K562 (cell line): ENCODE data around the gene CTNNBL1. TPM values are rescaled to one million over a fixed set of nuclear protein-coding genes. Genes with fewer than 3 reads are reported as not detected.

Experiments used
- CTCF ChIP-seq, 3 experiments: IDR thresholded peaks in 2 of 3; conservative IDR thresholded peaks in 1 of 3; 2 replicates each; pipeline ENCODE4 v1.5.1; 2011 to 2012; ENCODE audit warnings: low read length in 3 of 3, mild to moderate bottlenecking in 3 of 3, control low read depth in 2 of 3, improper control_type of control experiment in 1 of 3, inconsistent platforms in 1 of 3, low read depth in 1 of 3, mixed read lengths in 1 of 3, moderate library complexity in 1 of 3; ENCODE audit not compliant: insufficient read depth in 2 of 3
- DPF2 ChIP-seq: fragments of 450-650 bp; IDR thresholded peaks from 2 replicates; pipeline ENCODE4 v1.6.1; 2016
- GATAD2B ChIP-seq: fragments of 450-650 bp; IDR thresholded peaks from 2 replicates; pipeline ENCODE4 v1.6.1; 2017; ENCODE audit warnings: mild to moderate bottlenecking, borderline replicate concordance
- GTF2E2 ChIP-seq: fragments of 200-800 bp; sonication (Bioruptor generic); IDR thresholded peaks from 2 replicates; pipeline ENCODE4 v1.6.1; 2016; ENCODE audit warnings: missing genetic modification characterization, missing compliant biosample characterization
- MAFG ChIP-seq: fragments of 450-650 bp; conservative IDR thresholded peaks from 2 replicates; pipeline ENCODE4 v1.6.1; 2016; ENCODE audit warnings: missing genetic modification characterization, missing compliant biosample characterization
- MAZ ChIP-seq, 2 experiments: fragments of 450-650 bp in 1 of 2; sonication (generic) in 1 of 2; formaldehyde crosslinking; IDR thresholded peaks in 1 of 2; conservative IDR thresholded peaks in 1 of 2; 2 replicates each; pipeline versions ENCODE4 v1.4.0 to v1.5.0; 2020; ENCODE audit warnings: mild to moderate bottlenecking in 1 of 2, missing genetic modification reagents in 1 of 2
- MIER1 ChIP-seq: fragments of 450-650 bp; IDR thresholded peaks from 2 replicates; pipeline ENCODE4 v1.6.1; 2016; ENCODE audit warnings: antibody characterized with exemption, mild to moderate bottlenecking, low read depth
- RAD21 ChIP-seq, 2 experiments: fragments of 250-450 bp in 1 of 2; fragments of 450-650 bp in 1 of 2; sonication (Bioruptor Pico) in 1 of 2; formaldehyde crosslinking in 1 of 2; IDR thresholded peaks in 1 of 2; conservative IDR thresholded peaks in 1 of 2; 2 replicates each; pipeline versions ENCODE4 v1.4.0 to v1.8.0; 2020 to 2022; ENCODE audit warnings: mild to moderate bottlenecking in 2 of 2, moderate library complexity in 1 of 2
- REST ChIP-seq, 2 experiments: fragments of 450-650 bp; formaldehyde crosslinking in 1 of 2; IDR thresholded peaks; 2 replicates each; pipeline versions ENCODE4 v1.4.0 to v1.6.1; 2014 to 2020; ENCODE audit warnings: mild to moderate bottlenecking in 2 of 2, borderline replicate concordance in 1 of 2, low read depth in 1 of 2
- RUNX1 ChIP-seq: sonication (generic); IDR thresholded peaks from 2 replicates; pipeline ENCODE4 v1.6.1; 2016; ENCODE audit warnings: antibody characterized with exemption, low read depth
- SIN3A ChIP-seq, 2 experiments: fragments of 150-350 bp in 1 of 2; IDR thresholded peaks; 2 replicates each; pipeline ENCODE4 v1.6.1; 2011 to 2016; ENCODE audit warnings: borderline replicate concordance in 2 of 2, low read depth in 2 of 2, low read length in 2 of 2, mild to moderate bottlenecking in 2 of 2, moderate library complexity in 2 of 2; ENCODE audit not compliant: control insufficient read depth in 1 of 2
- SNAPC5 ChIP-seq: fragments of 250-450 bp; sonication (Bioruptor Pico); IDR thresholded peaks from 2 replicates; pipeline ENCODE4 v1.8.0; 2021; ENCODE audit warnings: moderate library complexity, mild to moderate bottlenecking, inconsistent platforms
- STAT6 ChIP-seq: sonication (generic); formaldehyde crosslinking; IDR thresholded peaks from 2 replicates; pipeline ENCODE4 v1.8.1; 2023; ENCODE audit warnings: mild to moderate bottlenecking, missing genetic modification reagents
- ZNF140 ChIP-seq: fragments of 250-450 bp; sonication (Bioruptor Pico); IDR thresholded peaks from 2 replicates; pipeline ENCODE4 v1.8.0; 2021; ENCODE audit warnings: moderate library complexity, mild to moderate bottlenecking, inconsistent platforms
- ZNF780A ChIP-seq: fragments of 250-450 bp; sonication (Bioruptor Pico); IDR thresholded peaks from 2 replicates; pipeline ENCODE4 v1.5.0; 2021; ENCODE audit warnings: mild to moderate bottlenecking
- polyA plus RNA-seq, 8 experiments: library from polyadenylated mRNA; depleted of rRNA in 4 of 8; stranded (reverse) in 5 of 8; unstranded in 3 of 8; fragments of >200 nt; fragmentation: Nextera tagmentation in 2 of 8; fragmentation: Illumina TruSeq in 1 of 8; extraction: Ambion mirVana in 2 of 8; extraction: Trizol in 1 of 8; gene quantifications; 2 replicates each; pipeline versions ENCODE4 v1.2.1 to v1.2.3, GENCODE V29; 2011 to 2014; ENCODE audit warnings: inconsistent platforms in 1 of 8, missing spikeins in 1 of 8
- total RNA-seq, 7 experiments: library from RNA; depleted of rRNA in 6 of 7; stranded (reverse); fragments of >200 nt in 6 of 7; fragmentation: Illumina TruSeq in 2 of 7; extraction: Trizol in 2 of 7; gene quantifications; 2 replicates each; pipeline versions ENCODE4 v1.2.1 to v1.2.3, GENCODE V29; 2011 to 2021; ENCODE audit warnings: low replicate concordance in 1 of 7

CTNNBL1 gene
- total and polyA plus RNA-seq, 9 of the 15 experiments (the other 6 are each of a cell fraction or from before 2014, with no cell fraction given) = 32.4 to 85.6 (median 43.6) TPM

GRCh38 chr20:37901240-37901639 is 207.4 kb downstream of the CTNNBL1 start (continued):
- peak; percentile 97 for TF ChIP-seq REST (IDR thresholded peaks at IDR 0.05; ENCODE audit: borderline replicate concordance)
- TF ChIP-seq REST (CRISPR knock-in tag; IDR thresholded peaks at IDR 0.05; ENCODE audit: low read depth) = peak; percentile 84
- no peak for TF ChIP-seq SIN3A (IDR thresholded peaks at IDR 0.05; ENCODE audit: borderline replicate concordance in 2 of 2, control insufficient read depth in 1 of 2, low read depth in 2 of 2, low read length in 2 of 2)
- TF ChIP-seq GTF2E2 (tag) = no peak
- TF ChIP-seq ZNF140 (CRISPR knock-in tag) = no peak
- TF ChIP-seq CTCF (IDR thresholded peaks at IDR 0.05 in 2 of 3, conservative IDR thresholded peaks at IDR 0.05 in 1 of 3; ENCODE audit: insufficient read depth in 2 of 3, low read depth in 1 of 3, low read length in 3 of 3) = no peak
- TF ChIP-seq ZNF780A (CRISPR knock-in tag) = no peak
- no peak for TF ChIP-seq GATAD2B
- no peak for TF ChIP-seq MAFG (tag)
- no peak for TF ChIP-seq SNAPC5
- no peak for TF ChIP-seq DPF2
- TF ChIP-seq MIER1 = peak; percentile 88
- no peak for TF ChIP-seq RAD21 (CRISPR knock-in tag; conservative IDR thresholded peaks at IDR 0.05 in 1 of 2, IDR thresholded peaks at IDR 0.05 in 1 of 2)
- TF ChIP-seq MAZ (CRISPR knock-in tag; conservative IDR thresholded peaks at IDR 0.05 in 1 of 2, IDR thresholded peaks at IDR 0.05 in 1 of 2) = 0 out of 4 replicates have a peak, but pooled peaks of 1 of the 2 experiments have one; percentile 19
- TF ChIP-seq RUNX1 = no peak
- no peak for TF ChIP-seq STAT6 (CRISPR knock-in tag)
